Tibial artery (tissue), 4 donors: ENCODE results near the gene BCKDK.
A peak's percentile ranks its signal among the peaks of the same experiment; 100 is the strongest.

Source experiments
- DNase-seq, 2 donors: peaks; one replicate each; pipeline ENCODE4 v3.0.0-alpha.2; 2019
- H3K27ac ChIP-seq, 2 donors: fragments of 200-600 bp; sonication (generic) in 1 of 2; 1 replicate in 1 of 2; 2 replicates in 1 of 2; pipeline ENCODE4 v1.5.1; 2018 to 2019; ENCODE audit warnings: mild to moderate bottlenecking in 1 of 2
- H3K27me3 ChIP-seq, 2 donors: fragments of 200-600 bp; sonication (generic) in 1 of 2; one replicate each; pipeline versions ENCODE4 v1.5.1 to v1.6.0; 2016 to 2019
- H3K36me3 ChIP-seq, 3 donors: fragments of 200-600 bp; sonication (generic) in 2 of 3; one replicate each; pipeline ENCODE4 v1.5.1; 2016 to 2019; ENCODE audit warnings: mild to moderate bottlenecking in 2 of 3
- H3K4me1 ChIP-seq, 4 donors: fragments of 200-600 bp; sonication (generic) in 2 of 4; 1 replicate in 3 of 4; 2 replicates in 1 of 4; pipeline ENCODE4 v1.5.1; 2016 to 2019
- H3K4me3 ChIP-seq, 2 donors: fragments of 200-600 bp; sonication (generic) in 1 of 2; 1 replicate in 1 of 2; 2 replicates in 1 of 2; pipeline ENCODE4 v1.5.1; 2018 to 2019; ENCODE audit warnings: mild to moderate bottlenecking in 2 of 2
- H3K9me3 ChIP-seq, 3 donors: fragments of 200-600 bp; sonication (generic) in 1 of 3; one replicate each; pipeline ENCODE4 v1.5.1; 2016 to 2019
- intact Hi-C: fragments of 100-400 bp; cut with DNase I; formaldehyde crosslinking; loops from one replicate; pipeline ENCODE4 v1.15.0; 2023; ENCODE audit warnings: low total_unique reads
- TF ChIP-seq, protein P1 (sequence below), 2 experiments: fragments of 200-600 bp in 1 of 2; fragments of 450-650 bp in 1 of 2; IDR thresholded peaks; one replicate each; pipeline ENCODE4 v1.5.1; 2017 to 2019; ENCODE audit warnings: antibody characterized with exemption in 2 of 2, mild to moderate bottlenecking in 1 of 2, moderate library complexity in 1 of 2

The BCKDK gene

DNA sequence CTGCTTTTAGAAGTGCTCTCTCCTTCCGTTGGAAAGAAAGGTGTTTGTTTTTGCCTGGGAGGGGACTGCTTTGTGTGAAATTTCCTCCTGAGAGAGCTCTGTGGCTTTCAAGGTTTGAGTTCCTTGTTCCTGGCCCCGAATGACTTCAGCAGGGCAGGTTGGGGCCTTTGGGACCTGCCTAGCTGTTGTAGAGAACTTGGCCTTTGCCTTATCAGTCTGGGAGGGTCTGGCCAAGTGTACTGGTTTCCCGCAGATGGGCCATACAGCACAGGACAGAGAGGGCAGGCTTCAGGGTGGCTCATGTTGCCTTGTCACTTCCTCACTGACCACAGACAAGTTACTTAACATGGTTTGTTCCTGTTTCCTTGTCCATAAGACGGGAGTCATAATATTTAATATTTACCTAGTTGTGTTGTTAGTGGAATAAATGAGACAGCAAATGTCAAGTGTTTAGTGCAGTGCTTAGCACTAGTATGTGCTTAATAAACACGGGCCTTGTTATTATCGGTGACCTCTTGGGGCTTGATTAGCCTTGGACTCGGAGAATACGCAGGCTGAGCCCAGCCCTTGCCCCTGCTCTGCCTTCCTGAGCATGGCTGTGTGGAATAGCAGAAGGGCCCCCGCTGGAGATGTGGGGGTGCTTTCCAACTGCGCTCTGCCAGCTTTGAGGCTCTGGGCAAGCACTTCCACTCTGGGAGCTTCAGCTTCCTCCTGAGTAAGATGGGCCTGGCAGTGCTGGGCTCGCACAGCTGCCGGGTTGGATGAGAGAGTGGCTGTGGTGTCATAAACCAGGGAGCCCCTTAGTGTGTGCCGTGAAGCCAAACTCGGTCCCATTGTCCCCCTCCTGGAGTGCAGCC, 20.8 kb downstream of the BCKDK start:
- Histone ChIP-seq H3K27me3 (peaks cover 0 to 2% of the 10 kb centered on the region in 2 donors), H3K36me3 (peaks cover 47 to 88% (median 57%) of the 10 kb centered on the region in 3 donors), H3K4me3 (no peak overlapping the region), H3K27ac (peak overlapping the region in 1 of 2 donors; percentile 34), H3K4me1 (peaks cover 0 to 22% (median 0%) of the 10 kb centered on the region in 4 donors), H3K9me3 (no peaks in the 10 kb centered on the region)
- intact Hi-C loops: no loop called here
- TF ChIP-seq, protein P1, sequence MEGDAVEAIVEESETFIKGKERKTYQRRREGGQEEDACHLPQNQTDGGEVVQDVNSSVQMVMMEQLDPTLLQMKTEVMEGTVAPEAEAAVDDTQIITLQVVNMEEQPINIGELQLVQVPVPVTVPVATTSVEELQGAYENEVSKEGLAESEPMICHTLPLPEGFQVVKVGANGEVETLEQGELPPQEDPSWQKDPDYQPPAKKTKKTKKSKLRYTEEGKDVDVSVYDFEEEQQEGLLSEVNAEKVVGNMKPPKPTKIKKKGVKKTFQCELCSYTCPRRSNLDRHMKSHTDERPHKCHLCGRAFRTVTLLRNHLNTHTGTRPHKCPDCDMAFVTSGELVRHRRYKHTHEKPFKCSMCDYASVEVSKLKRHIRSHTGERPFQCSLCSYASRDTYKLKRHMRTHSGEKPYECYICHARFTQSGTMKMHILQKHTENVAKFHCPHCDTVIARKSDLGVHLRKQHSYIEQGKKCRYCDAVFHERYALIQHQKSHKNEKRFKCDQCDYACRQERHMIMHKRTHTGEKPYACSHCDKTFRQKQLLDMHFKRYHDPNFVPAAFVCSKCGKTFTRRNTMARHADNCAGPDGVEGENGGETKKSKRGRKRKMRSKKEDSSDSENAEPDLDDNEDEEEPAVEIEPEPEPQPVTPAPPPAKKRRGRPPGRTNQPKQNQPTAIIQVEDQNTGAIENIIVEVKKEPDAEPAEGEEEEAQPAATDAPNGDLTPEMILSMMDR (IDR thresholded peaks at IDR 0.05): no peak
- DNase-seq: no peak

DNA sequence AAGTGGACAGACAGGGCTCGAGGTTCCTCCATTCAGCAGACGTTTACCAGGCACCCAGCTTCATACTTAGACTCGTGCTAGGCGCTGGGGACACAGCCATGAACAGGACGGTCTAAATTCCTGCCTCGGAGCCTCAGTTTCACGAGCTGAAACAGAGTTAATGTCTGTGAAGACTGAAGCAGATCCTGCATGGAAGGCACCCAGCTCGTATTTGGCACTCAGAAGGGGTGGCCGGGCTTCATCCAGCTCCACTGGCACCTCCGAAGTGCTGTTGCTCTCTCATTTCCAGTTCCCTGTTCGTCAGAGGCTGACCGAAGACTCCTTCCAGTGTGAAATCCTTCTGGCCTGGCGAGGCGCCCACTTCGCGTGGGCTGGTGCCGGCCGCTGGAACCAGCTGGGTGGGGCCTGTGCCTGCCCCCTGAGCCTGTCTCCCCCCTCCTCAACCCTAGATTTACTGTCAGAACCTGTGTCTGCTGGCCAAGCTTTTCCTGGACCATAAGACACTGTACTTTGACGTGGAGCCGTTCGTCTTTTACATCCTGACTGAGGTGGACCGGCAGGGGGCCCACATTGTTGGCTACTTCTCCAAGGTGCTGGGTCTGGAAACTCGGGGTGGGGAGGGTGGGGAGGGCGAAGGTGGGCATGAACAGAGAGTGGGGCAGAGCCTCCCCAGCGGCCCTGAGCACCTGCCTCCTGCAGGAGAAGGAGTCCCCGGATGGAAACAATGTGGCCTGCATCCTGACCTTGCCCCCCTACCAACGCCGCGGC, 21.6 kb downstream of the BCKDK start:
- Histone ChIP-seq H3K36me3 (peaks cover 47 to 80% (median 49%) of the 10 kb centered on the region in 3 donors), H3K9me3 (no peaks in the 10 kb centered on the region), H3K4me1 (peaks cover 0 to 28% (median 0%) of the 10 kb centered on the region in 4 donors), H3K4me3 (no peak overlapping the region), H3K27ac (peak overlapping the region in 1 of 2 donors; percentile 34), H3K27me3 (peaks cover 0 to 5% of the 10 kb centered on the region in 2 donors)
- intact Hi-C loops: no loop called here
- DNase-seq: no peak
- TF ChIP-seq, protein P1 (IDR thresholded peaks at IDR 0.05): no peak

DNA sequence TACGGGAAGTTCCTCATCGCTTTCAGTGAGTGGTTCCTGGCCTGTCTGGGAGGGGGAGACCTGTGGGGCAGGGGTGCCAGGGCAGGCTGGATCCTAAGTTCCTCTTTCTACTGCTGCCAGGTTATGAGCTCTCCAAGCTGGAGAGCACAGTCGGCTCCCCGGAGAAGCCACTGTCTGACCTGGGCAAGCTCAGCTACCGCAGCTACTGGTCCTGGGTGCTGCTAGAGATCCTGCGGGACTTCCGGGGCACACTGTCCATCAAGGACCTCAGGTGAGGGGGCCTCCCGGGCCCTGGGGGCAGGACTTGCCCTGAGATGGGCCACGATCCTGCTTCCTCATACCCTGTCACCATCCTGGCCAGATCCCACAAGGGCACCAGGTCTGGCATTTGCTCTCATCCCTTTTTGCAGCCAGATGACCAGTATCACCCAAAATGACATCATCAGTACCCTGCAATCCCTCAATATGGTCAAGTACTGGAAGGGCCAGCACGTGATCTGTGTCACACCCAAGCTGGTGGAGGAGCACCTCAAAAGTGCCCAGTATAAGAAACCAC, 22.2 kb downstream of the BCKDK start:
- peaks cover 0 to 31% (median 0%) of the 10 kb centered on the region in 4 donors for H3K4me1 ChIP-seq
- peaks cover 0 to 11% of the 10 kb centered on the region in 2 donors for H3K27me3 ChIP-seq
- H3K4me3 ChIP-seq: no peak overlapping the region
- peaks cover 46 to 79% (median 47%) of the 10 kb centered on the region in 3 donors for H3K36me3 ChIP-seq
- TF ChIP-seq, protein P1 (IDR thresholded peaks at IDR 0.05): no peak
- no peaks in the 10 kb centered on the region for H3K9me3 ChIP-seq
- intact Hi-C loops: no loop called here
- DNase-seq: no peak
- H3K27ac ChIP-seq: no peak overlapping the region

DNA sequence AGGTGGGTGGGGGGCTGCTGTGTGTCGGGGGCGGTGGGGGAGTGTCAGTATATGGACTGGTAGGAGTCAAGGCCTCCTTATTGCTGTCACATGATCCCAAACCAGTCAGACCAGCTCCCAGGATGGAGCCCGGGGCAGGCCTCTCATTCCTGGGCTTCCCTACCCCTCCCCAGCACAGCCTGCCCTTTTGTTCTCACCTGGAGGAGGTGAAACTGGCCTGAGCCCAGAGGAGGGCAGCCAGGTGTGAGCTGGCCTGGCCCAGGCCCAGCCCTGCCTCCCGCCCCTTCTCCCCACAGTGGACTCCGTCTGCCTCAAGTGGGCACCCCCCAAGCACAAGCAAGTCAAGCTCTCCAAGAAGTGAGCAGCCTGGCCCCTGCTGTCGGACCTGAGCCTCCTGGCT, 22.7 kb downstream of the BCKDK start:
- peaks cover 0 to 36% (median 0%) of the 10 kb centered on the region in 4 donors for H3K4me1 ChIP-seq
- no peak for DNase-seq
- intact Hi-C loops: no loop called here

DNA sequence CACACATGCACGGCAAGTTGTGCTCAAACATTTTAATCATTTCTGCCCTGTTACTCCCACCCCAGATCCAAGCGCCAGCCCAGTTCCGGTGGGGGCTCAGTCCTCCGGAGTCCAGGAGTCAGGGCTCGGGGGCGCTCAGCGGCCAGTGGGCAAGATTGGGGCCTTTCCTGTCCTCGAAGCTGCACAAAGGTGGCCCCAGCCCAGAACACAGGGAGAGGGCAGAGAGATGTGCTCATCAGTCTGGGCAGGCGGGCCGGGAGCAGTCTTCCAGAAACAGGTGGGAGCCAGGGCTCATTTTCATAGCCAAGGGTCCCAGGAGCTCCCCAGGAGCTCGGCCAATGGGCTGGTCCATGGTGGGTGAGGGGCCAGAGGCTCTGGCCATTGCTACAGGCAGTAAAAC, 23.2 kb downstream of the BCKDK start:
- intact Hi-C loops: no loop called here
- peaks cover 0 to 14% of the 10 kb centered on the region in 2 donors for H3K27me3 ChIP-seq
- H3K27ac ChIP-seq: no peak overlapping the region
- TF ChIP-seq, protein P1 (IDR thresholded peaks at IDR 0.05): no peak
- H3K36me3 ChIP-seq: peaks cover 46 to 69% (median 47%) of the 10 kb centered on the region in 3 donors
- DNase-seq: no peak
- no peaks in the 10 kb centered on the region for H3K9me3 ChIP-seq
- H3K4me3 ChIP-seq: no peak overlapping the region
- peaks cover 0 to 38% (median 0%) of the 10 kb centered on the region in 4 donors for H3K4me1 ChIP-seq

More for the DNA sequence above, 22.7 kb downstream of the BCKDK start:
- Histone ChIP-seq H3K27ac (no peak overlapping the region), H3K4me3 (no peak overlapping the region), H3K27me3 (peaks cover 0 to 14% of the 10 kb centered on the region in 2 donors), H3K36me3 (peaks cover 46 to 75% (median 47%) of the 10 kb centered on the region in 3 donors), H3K9me3 (no peaks in the 10 kb centered on the region)
- TF ChIP-seq, protein P1 (IDR thresholded peaks at IDR 0.05): no peak
